ENCODE results near the gene HS3ST3A1. TPM values are rescaled to one million over a fixed set of nuclear protein-coding genes. Genes with fewer than 3 reads are reported as not detected.
A peak's percentile ranks its signal among the peaks of the same experiment; 100 is the strongest.

The HS3ST3A1 gene
- total and polyA plus RNA-seq, 10 donors, result 1.9 to 25.9 (median 16.4) TPM

- 73 to 84% (median 79%) methylated on average over 4 of the region's 4 CpGs for WGBS, 5 donors
- TF ChIP-seq, protein P1, sequence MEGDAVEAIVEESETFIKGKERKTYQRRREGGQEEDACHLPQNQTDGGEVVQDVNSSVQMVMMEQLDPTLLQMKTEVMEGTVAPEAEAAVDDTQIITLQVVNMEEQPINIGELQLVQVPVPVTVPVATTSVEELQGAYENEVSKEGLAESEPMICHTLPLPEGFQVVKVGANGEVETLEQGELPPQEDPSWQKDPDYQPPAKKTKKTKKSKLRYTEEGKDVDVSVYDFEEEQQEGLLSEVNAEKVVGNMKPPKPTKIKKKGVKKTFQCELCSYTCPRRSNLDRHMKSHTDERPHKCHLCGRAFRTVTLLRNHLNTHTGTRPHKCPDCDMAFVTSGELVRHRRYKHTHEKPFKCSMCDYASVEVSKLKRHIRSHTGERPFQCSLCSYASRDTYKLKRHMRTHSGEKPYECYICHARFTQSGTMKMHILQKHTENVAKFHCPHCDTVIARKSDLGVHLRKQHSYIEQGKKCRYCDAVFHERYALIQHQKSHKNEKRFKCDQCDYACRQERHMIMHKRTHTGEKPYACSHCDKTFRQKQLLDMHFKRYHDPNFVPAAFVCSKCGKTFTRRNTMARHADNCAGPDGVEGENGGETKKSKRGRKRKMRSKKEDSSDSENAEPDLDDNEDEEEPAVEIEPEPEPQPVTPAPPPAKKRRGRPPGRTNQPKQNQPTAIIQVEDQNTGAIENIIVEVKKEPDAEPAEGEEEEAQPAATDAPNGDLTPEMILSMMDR (IDR thresholded peaks at IDR 0.05 in 8 of 11, conservative IDR thresholded peaks at IDR 0.05 in 3 of 11), result no peak
- no peak for TF ChIP-seq POLR2AphosphoS5 (IDR thresholded peaks at IDR 0.05)
- TF ChIP-seq POLR2A (IDR thresholded peaks at IDR 0.05), result no peak
- intact Hi-C loops (cut with DNase I; ENCODE audit: low total_unique reads), result loop anchor here (5.0 kb wide), 1 partner anchor 687 kb away; no protein-coding TSS in a partner anchor
These were observed 8.2 kb upstream of the HS3ST3A1 start for GRCh38 chr17:13609941-13610340.

GRCh38 chr17:13601322-13601775 lies 380 bp downstream of the HS3ST3A1 start:
- peak overlapping the region in 7 of 8 donors; percentile 72 to 87 (median 84) for H3K27ac ChIP-seq
- WGBS, 5 donors, result 0 to 4% (median 2%) methylated on average over 14 to 46 of the region's 46 CpGs
- peaks cover 0 to 62% (median 28%) of the 10 kb centered on the region in 7 donors for H3K27me3 ChIP-seq (replicated peaks in 1 of 7)
- H3K9me3 ChIP-seq, result no peaks in the 10 kb centered on the region
- intact Hi-C loops (cut with DNase I; ENCODE audit: low total_unique reads), result no loop called here
- H3K36me3 ChIP-seq, result no peaks in the 10 kb centered on the region
- peaks cover 6 to 47% (median 31%) of the 10 kb centered on the region in 6 donors for H3K4me1 ChIP-seq
- TF ChIP-seq, protein P1 (IDR thresholded peaks at IDR 0.05 in 8 of 11, conservative IDR thresholded peaks at IDR 0.05 in 3 of 11), result no peak
- TF ChIP-seq POLR2AphosphoS5 (IDR thresholded peaks at IDR 0.05) (no peak), POLR2A (IDR thresholded peaks at IDR 0.05) (no peak)
- DNase-seq, result peak; percentile 72
- H3K4me3 ChIP-seq, result peak overlapping the region; percentile 23 to 73 (median 41)

More at GRCh38 chr17:13609941-13610340, 8.2 kb upstream of the HS3ST3A1 start:
- Histone ChIP-seq H3K4me1 (no peaks in the 10 kb centered on the region), H3K4me3 (no peak overlapping the region), H3K36me3 (no peaks in the 10 kb centered on the region), H3K27ac (no peak overlapping the region), H3K27me3 (replicated peaks in 1 of 7) (peaks cover 0 to 15% (median 0%) of the 10 kb centered on the region in 7 donors), H3K9me3 (peaks cover 0 to 15% (median 10%) of the 10 kb centered on the region in 8 donors)
- DNase-seq, result no peak

DNA sequence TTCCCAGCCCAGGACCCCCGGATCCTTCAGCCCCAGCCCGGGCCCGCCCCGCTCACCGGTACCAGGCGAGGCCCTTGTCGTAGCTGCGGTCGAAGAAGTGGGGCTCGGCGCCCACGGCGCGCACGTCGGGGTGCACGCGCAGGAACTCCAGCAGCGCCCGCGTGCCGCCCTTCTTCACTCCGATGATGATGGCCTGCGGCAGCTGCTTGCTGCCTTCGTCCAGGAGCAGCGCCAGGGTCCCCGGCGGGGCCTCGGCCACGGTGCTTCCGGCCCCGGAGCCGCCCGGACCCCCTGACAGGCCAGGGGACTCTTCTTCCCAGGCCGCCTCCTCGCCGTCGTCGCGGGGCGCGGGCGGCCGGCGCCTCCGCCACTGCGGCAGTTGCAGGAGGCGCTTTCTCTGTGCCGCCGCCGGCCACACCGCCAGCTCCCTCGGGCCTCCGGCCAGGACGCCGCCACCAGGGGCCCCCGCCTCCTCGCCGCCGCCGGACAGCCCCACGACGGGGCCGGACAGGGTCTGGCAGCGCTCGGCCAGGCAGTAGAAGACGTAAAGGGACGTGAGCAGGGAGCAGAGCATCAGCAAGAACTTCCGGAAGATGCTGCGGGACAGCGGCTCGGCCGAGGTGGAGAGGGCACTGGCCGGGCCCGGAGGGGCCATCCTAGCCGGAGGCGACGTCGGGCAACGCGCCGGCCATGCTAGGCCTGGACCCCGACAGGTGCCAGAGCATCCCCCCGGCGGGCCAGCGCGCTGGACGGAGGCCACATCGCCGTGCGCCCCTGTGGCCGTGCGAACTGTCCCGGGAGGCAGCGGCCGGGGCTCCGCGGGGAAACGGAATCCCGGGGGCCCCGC lies 1.0 kb downstream of the HS3ST3A1 start:
- intact Hi-C loops (cut with DNase I; ENCODE audit: low total_unique reads), result no loop called here
- no peak for DNase-seq
- Histone ChIP-seq H3K4me1 (peaks cover 6 to 53% (median 31%) of the 10 kb centered on the region in 6 donors), H3K27ac (peak overlapping the region in 7 of 8 donors; percentile 72 to 87 (median 84)), H3K9me3 (no peaks in the 10 kb centered on the region), H3K4me3 (peak overlapping the region; percentile 23 to 73 (median 41)), H3K36me3 (no peaks in the 10 kb centered on the region), H3K27me3 (replicated peaks in 1 of 7) (peaks cover 0 to 57% (median 28%) of the 10 kb centered on the region in 7 donors)
- WGBS, 5 donors, result 3 to 14% (median 6%) methylated on average over 45 to 101 of the region's 101 CpGs
- TF ChIP-seq, protein P1 (IDR thresholded peaks at IDR 0.05 in 8 of 11, conservative IDR thresholded peaks at IDR 0.05 in 3 of 11), result no peak
- TF ChIP-seq POLR2AphosphoS5 (IDR thresholded peaks at IDR 0.05), result peak in 1 of 3 donors; percentile 43

DNA sequence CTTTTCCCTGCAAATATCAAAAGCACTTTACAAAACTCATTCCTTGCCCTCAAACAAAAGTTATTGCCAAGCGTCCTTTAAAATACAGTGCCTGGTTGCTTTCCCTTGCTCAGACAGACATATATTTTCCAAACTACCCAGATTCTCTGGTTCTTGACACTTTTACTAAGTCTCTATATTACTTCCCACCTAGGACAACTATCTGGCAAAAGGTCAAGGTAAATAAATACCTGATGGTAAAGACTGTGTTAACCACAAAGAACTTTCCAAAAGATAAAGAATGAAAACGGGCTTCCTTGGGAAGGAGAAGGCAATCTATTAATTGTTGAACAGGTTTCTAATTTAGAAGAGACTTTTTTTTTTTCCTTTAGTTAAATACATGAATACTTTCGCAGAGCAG lies 1.9 kb downstream of the HS3ST3A1 start:
- no peaks in the 10 kb centered on the region for H3K36me3 ChIP-seq
- intact Hi-C loops (cut with DNase I; ENCODE audit: low total_unique reads), result loop anchor here (5.0 kb wide), 1 partner anchor 702 kb away; the partner anchor contains the start of gene HS3ST3B1
- H3K27me3 ChIP-seq (replicated peaks in 1 of 7), result peaks cover 0 to 56% (median 28%) of the 10 kb centered on the region in 7 donors
- H3K9me3 ChIP-seq, result no peaks in the 10 kb centered on the region
- H3K4me3 ChIP-seq, result peak overlapping the region in 6 of 8 donors; percentile 23 to 73 (median 48)
- TF ChIP-seq, protein P1 (IDR thresholded peaks at IDR 0.05 in 8 of 11, conservative IDR thresholded peaks at IDR 0.05 in 3 of 11), result no peak
- no peak for TF ChIP-seq POLR2A (IDR thresholded peaks at IDR 0.05)
- TF ChIP-seq POLR2AphosphoS5 (IDR thresholded peaks at IDR 0.05), result no peak
- DNase-seq, result no peak
- WGBS, 5 donors, result 55 to 85% (median 60%) methylated on average over 3 of the region's 3 CpGs
- peak overlapping the region in 6 of 8 donors; percentile 73 to 87 (median 84) for H3K27ac ChIP-seq
- peaks cover 6 to 56% (median 32%) of the 10 kb centered on the region in 6 donors for H3K4me1 ChIP-seq
